ENCODE data around the gene NQO2. TPM values are rescaled to one million over a fixed set of nuclear protein-coding genes. Genes with fewer than 3 reads are reported as not detected.

Gene NQO2
- total RNA-seq, 1 donor from 2014 or later = 22.1 TPM

- no peak for DNase-seq (ENCODE audit: extremely low read depth, low read depth, low spot score)
Measured at GRCh38 chr6:3068329-3069214, 68.9 kb downstream of the NQO2 start, which contains the start of gene RIPK1. Gene RIPK1 (plus strand): TSS chr6:3068494. CDS start chr6:3076824, 8,330 bp downstream.

Other genes starting within 250 kb of the NQO2 start
- gene MYLK4, start 249.0 kb upstream of the NQO2 start, total RNA-seq = 0.35 and 0.44 TPM in 2 replicates
- 57.6 and 71.6 TPM in 2 replicates for gene WRNIP1, start 234.5 kb upstream of the NQO2 start, total RNA-seq
- gene SERPINB1, start 158.0 kb upstream of the NQO2 start, total RNA-seq = 25.0 and 34.7 TPM in 2 replicates
- 97.6 and 146 TPM in 2 replicates for gene SERPINB9, start 96.6 kb upstream of the NQO2 start, total RNA-seq
- gene SERPINB6, start 28.3 kb upstream of the NQO2 start, total RNA-seq = 202 and 219 TPM in 2 replicates
- 24.0 and 32.7 TPM in 2 replicates for gene RIPK1, start 68.6 kb downstream of the NQO2 start, total RNA-seq
- 18.0 and 18.3 TPM in 2 replicates for gene BPHL, start 118.8 kb downstream of the NQO2 start, total RNA-seq
- gene TUBB2A, start 157.7 kb downstream of the NQO2 start, total RNA-seq = 238 and 260 TPM in 2 replicates
- gene TUBB2B, start 227.8 kb downstream of the NQO2 start, total RNA-seq = 29.7 and 31.3 TPM in 2 replicates

Data from glomerular endothelial cell (primary cell).